NOMO-1 (cell line): ENCODE measurements around the gene C4B.
"Not testable (repeated sequence)": the region's sequence is repeated elsewhere in the genome, so short reads cannot be mapped to it uniquely, and the experiment has no call there.

Experiments used
- DNase-seq, 2 experiments: peaks; one replicate each; lab custom pipeline; 2025; ENCODE audit not compliant: unreplicated experiment in 2 of 2; lab: John Stamatoyannopoulos, UW

C4B gene

DNA sequence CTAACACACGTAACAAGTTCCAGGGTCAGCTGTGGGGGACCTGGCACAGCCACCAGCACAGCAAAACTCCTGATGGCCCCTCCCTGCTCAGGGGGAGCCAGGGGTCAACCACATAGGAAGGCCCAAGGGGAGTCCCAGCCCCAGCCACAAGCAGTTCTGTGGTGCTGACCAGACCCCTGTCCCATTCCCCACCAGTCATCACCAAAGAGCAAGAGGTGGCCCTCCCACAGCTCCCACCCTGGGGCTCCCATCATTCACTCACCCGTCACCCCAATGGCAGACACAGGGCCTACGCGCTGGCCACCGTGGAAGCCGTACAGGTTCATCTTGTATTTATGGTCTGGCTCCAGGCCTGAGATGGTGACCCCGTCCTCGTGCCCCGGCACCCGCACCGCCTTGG is 35.1 kb downstream of the C4B start:
- not testable (repeated sequence) for DNase-seq

DNA sequence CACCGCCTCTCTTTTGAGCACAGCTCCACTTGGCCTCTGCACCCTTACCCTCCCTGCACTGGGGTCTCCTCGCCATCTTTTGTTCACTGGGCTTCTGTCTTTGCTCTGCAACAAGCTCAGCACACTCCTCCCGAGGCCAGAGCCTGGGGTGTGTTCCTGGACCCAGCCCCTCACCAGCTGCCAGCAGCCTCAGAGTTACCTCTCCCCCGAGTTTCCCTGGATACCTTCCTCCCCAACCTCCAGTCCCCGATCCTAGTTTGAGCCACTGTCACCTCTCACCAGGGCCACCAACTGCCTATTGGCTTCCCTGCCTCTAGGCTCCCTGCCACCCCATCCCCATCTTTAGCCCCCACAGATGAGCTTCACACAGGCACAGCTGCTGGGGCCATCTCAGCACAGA is 36.0 kb downstream of the C4B start:
- DNase-seq: no peak

DNA sequence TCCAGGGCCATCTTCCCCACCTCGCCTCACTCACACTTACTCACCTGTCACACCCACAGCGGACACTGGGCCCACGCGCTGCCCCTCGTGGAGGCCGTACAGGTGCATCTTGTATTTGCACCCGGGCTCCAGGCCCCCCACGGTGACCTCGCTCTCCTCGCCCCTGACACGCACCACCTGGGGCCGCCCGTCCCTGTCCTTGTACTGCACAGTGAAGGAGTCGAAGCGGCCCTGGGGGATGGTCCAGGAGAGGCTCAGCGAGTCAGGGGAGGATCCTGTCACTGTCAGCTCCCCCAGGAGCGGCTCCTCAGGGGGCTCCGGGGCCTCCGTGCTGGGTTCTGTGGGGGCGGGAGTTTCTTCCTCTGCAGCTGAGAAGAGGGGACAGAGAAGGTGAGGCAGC is 38.0 kb downstream of the C4B start:
- DNase-seq: not testable (repeated sequence)

DNA sequence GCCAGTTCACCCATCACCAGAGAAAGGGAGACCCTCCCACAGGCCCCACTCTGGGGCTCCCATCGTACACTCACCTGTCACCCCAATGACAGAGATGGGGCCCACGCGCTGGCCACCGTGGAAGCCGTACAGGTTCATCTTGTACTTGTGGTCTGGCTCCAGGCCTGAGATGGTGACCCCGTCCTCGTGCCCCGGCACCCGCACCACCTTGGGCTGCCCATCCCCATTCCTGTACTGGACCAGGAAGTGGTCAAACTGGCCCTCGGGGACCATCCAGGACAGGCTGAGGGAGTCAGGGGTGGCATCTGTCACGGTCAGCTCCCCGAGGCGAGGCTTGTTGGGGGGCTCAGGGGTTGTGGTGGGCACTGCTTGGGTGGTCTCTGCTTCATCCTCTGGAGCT is 38.7 kb downstream of the C4B start:
- DNase-seq: not testable (repeated sequence)

DNA sequence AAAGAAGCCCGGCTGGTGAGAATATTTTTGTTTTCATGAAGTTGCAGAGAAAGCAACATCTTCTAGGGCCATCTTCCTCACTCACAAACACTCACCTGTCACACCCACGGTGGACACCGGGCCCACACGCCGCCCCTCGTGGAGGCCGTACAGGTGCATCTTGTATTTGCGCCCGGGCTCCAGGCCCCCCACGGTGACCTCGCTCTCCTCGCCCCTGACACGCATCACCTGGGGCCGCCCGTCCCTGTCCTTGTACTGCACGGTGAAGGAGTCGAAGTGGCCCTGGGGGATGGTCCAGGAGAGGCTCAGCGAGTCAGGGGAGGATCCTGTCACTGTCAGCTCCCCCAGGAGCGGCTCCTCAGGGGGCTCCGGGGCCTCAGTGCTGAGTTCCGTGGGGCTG is 41.2 kb downstream of the C4B start:
- not testable (repeated sequence) for DNase-seq

DNA sequence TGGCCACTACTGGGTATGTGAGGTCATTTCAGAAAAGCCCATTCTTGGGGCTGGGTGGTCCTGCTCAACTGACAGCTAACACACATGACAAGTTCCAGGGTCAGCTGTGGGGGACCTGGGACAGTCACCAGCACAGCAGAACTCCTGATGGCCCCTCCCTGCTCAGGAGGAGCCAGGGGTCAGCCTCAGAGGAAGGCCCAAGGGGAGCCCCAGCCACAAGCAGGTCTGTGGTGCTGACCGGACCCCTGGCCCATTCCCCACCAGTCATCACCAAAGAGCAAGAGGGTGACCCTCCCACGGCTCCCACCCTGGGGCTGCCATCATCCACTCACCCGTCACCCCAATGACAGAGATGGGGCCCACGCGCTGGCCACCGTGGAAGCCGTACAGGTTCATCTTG is 41.7 kb downstream of the C4B start:
- DNase-seq: no peak

DNA sequence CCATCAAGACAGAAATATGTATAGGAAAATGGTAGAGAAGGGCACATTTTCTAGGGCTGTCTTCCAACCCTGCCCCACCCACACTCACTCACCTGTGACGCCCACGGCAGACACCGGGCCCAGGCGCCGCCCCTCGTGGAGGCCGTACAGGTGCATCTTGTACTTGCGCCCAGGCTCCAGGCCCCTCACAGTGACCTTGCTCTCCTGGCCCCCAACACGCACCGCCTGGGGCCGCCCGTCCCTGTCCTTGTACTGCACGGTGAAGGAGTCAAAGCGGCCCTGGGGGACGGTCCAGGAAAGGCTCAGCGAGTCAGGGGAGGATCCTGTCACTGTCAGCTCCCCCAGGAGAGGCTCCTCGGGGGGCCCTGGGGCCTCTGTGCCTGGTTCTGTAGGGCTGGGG is 43.4 kb downstream of the C4B start:
- no peak for DNase-seq

DNA sequence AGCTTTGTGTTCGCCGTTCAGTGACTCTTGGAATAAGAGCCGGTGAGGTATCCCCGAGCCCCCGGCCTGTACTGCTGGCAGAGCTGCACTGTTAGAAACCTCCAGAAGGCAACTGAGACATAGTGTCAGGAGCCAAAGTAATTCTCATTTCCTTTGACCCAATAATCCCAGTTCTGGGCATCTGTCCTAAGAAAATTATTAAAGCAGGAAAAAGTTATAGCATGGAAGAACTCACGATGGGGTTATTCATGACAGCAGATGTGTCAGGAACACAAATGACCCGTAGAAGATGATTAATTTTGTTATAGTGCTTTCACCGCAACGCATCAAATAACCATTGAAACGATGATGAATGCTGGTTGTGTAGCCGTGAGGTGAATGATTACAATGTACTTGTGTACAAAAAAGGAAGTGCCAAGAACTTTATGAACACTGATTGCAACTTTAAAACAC is 43.9 kb downstream of the C4B start:
- peak in 1 of 2 experiments; percentile 29 for DNase-seq

DNA sequence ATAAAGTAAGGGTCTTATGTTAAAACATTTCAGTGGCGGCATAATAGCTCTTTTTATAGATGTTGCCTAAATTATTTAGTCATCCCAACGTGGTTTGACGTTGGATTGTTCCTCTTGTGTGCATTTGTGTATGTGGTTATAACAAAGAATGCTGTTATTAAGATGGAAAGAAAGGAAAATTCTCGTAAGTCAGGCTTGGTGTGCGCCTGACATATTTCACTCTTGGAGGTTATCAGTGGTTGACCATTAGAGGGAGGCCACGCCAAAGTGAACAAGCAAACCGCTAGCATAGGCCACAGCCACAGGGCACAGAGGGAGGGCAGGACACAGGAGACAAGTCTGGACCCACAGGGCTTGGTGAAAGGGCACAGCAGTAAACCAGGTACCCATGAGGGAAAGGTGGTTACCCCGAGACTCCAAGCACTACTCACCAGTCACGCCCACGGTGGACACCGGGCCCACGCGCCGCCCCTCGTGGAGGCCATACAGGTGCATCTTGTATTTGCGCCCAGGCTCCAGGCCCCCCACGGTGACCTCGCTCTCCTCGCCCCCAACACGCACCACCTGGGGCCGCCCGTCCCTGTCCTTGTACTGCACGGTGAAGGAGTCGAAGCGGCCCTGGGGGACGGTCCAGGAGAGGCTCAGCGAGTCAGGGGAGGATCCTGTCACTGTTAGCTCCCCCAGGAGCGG is 46.5 kb downstream of the C4B start:
- DNase-seq: no peak

DNA sequence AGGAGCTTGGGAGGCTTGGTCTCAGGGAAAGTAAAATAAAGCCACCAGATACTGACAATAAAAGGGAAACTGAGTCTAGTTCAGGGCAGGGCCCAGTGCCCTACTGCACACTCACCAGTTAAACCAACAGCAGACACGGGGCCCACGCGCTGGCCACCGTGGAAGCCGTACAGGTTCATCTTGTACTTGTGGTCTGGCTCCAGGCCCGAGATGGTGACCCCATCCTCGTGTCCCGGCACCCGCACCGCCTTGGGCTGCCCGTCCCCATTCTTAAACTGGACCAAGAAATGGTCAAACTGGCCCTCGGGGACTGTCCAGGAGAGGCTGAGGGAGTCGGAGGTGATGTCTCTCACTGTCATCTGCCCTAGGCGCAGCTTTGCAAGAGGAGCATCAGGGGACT is 50.1 kb downstream of the C4B start:
- no peak for DNase-seq

DNA sequence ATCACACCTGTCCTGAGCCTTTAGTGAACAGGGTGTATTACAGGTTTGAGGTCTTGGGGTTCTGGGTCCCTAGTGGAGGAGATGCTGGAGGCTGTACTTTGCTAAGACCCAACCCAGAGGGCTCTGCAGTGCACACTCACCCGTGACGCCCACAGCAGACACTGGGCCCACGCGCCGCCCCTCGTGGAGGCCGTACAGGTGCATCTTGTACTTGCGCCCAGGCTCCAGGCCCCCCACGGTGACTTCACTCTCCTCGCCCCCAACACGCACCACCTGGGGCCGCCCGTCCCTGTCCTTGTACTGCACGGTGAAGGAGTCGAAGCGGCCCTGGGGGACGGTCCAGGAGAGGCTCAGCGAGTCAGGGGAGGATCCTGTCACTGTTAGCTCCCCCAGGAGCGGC is 52.9 kb downstream of the C4B start:
- DNase-seq: not testable (repeated sequence)

DNA sequence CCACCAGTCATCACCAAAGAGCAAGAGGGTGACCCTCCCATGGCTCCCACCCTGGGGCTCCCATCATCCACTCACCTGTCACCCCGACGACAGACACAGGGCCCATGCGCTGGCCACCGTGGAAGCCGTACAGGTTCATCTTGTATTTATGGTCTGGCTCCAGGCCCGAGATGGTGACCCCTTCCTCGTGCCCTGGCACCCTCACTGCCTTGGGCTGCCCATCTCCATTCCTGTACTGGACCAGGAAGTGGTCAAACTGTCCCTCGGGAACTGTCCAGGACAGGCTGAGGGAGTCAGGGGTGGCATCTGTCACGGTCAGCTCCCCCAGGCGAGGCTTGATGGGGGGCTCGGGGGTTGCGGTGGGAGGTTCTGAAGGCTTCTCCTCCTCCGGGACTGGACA is 53.7 kb downstream of the C4B start:
- not testable (repeated sequence) for DNase-seq

DNA sequence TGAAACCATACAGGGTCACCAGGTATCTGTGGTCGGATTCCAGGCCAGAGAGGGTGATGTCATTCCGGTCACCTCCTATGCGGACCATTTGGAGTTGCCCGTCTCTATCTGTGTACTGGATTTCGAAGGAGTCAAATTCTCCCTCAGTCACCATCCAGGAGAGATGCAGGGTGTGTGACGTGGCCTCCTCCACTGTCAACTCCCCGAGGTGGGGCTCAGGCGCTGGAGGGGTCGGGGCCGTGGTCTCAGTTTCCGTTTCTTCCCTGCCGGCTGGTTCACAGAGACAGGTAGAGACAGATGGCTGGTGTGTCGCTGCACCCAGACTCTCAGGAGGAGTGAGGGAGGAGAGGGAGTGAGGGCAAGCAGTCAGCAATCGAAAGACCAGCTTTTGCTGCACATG is 54.3 kb downstream of the C4B start:
- no peak for DNase-seq

DNA sequence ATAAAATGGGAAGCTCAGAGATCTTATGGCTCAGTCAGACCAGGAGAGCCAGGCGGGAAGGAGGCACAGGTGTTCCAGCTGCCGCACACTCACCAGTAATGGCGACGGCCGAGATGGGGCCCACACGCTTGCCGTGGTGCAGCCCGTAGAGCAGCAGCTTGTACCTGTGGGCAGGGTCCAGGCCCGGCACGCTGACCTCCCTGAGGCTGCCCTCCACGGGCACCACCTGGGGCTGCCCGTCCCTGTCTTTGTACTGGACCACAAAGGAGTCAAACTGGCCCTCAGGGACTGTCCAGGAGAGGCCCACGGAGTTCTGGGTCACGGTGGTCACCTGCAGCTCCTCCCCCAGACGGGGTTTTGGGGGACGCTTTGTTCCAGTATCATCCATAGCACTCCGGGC is 54.9 kb downstream of the C4B start:
- DNase-seq: no peak

DNA sequence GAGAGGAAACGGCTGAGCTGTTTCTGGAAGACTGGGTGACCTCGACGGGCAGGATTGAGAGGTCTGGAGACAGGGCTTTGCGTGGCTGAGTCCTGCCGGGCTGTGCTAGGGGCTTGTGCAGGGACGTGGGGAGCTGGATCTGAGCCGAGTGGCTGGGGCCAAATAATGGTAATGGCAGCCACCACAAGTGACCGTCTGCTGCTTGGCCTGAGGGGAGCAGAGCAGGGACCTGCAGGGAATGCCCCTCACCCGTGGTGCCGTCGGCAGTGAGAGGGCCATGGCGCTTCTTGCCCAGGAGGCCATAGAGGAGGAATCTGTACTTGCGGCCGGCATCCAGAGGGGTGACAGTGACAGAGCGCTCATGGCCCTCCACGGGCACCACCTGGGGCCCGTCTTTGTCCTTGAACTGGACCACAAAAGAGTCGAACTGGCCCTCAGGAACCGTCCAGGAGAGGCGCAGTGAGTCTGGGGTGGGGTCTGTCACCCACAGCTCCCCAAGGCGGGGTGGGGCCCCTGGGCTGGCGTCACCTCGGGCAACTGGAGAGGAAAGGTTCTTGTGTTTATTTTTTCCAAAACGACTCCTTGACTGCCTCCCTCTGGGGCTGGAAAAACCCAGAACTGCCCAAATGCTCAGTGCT is 55.4 kb downstream of the C4B start:
- no peak for DNase-seq

DNA sequence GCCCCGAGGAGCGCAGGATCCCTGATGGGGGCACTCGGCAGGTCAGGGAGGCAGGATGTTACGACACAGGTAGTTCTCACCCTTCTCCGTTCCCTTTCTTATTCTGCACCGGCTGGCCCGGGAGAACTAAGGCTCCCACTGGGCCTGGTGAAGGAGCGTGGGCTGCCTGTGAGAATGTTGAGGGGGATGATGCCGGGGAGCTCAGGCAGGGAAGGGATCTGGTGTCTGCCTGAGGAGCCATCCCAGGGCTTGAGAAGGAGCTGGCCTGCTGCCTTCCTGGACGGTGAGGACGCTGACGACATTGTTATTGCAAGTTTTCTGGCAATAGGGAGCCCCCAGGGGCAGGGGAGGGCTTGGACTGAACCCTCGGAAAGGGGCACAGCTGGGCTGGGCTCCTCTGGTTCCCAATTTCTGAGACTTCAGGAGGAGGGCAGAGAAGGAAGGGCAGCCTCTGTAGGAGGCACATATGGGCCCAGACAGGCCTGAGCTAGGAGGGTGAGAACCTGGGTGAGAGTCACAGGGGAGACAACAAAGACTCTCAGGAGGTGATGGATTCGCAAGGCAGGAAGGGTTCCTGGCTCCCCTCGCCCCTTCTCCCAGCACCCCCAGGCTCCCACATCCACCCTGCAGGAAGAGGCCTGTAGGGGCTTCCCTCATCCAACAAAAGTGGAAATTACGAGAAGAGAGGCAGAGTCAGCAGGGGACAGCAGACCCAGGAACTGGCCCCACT is 56.4 kb downstream of the C4B start:
- no peak for DNase-seq

DNA sequence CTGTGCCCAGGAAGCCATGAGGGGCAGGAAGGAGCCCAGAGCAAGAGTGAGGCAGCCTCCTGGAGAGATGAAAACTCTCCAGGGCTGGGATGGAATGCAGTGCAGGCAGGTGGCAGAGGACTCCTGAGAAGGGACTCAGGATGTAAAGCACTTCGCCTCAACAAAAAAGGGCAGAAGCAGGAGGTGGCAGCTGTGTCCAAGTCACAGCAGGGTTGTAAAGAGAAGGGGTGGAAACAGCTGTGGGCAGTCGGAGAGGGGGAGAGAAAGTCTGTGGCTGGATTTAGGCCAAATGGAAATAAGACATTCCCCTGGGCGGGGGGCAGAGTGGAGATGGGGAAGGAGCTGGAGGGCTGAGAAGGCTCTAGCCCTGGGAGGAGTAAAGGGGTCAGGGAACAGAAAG is 58.5 kb downstream of the C4B start:
- DNase-seq: no peak

DNA sequence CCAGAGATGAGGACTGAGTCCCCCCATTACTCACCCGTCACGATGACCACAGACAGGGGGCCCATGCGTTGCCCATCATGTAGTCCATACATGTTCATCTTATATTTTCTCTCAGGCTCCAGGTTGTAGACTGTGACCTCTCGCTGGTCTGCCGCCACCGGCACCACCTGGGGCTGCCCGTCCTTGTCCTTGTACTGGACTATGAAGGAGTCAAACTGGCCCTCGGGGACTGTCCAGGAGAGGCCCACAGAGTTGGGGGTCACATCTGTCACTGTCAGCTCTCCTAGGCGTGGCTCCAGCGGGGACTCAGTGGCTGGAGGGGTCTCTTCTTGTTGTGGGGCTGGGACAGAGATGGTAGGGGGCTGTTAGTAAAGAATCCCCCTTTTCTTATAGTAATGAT is 59.0 kb downstream of the C4B start:
- no peak for DNase-seq

DNA sequence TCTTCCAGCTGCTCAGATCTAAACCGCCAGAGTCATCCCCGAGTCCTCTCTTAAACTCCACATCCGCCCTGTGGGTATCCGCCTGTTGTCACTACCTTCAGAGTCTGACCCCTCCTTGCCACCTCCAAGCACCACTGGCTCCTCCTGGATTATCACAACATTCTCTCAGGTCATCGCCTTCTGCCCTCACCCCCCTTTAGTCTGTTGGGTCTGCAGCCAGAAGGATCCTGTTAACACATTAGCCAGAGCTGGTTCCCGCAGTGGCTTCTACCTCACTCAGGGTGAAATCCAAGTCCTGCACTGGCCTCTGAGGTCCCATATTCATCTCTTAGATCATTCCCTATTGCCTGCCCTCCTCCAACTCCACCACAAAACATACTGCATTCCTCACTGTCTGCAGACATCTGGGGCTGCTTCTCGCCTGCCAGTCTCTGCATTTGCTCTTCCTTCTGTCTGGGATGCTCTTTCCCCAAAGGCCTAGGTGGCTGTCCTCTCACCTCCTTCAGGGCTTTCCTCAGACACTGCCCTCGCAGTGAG is 60.5 kb downstream of the C4B start:
- no peak for DNase-seq

DNA sequence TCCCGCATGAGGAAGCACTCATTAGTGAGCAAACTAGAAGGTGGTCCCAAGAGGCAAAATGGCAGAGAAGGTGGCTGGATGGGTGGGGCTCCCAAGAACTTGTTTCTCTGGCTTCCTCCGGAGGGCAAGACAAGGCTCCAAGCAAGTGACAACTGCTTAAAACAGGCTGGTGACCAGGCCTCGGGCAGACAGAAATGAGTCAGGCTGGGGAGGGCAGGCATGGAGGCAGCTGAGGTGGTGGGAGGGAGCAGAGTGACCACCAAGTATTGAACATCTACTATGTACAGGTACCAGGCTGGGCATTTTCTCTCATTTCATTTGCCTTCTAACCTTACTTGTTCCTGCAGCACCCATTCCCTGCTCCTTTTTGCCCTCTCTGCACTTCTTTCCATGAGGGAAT is 61.2 kb downstream of the C4B start:
- no peak for DNase-seq

DNA sequence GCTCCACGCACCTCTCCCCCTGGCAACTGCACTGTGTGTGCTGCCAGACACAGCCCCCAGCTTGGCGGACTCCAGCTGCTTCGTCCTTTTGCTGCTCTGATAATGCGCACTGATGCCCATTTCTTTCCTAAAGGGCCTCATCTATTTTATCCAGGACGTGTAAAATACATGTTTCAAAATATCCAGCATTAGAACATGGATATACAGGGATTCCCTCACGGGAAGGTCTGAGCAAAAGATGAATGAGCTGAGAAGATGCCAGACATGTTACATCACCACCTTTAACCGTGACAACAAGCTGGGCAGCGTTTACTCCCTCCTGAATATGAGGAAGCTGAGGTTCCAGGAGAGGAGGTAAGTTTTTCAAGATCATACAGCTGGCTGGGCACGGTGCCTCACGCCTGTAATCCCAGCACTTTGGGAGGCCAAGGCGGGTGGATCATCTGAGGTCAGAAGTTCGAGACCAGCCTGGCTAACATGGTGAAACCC is 61.8 kb downstream of the C4B start:
- DNase-seq: peak; percentile 8 to 28
